ENCODE data around the gene LRRD1.
"Not testable (repeated sequence)": the region's sequence is repeated elsewhere in the genome, so short reads cannot be mapped to it uniquely, and the experiment has no call there.

LRRD1 gene

GRCh38 chr7:92158660-92159575, 20.0 kb downstream of the LRRD1 start:
- DNase-seq (ENCODE audit: low spot score): no peak
- CTCF ChIA-PET: no interaction called here
- no peak overlapping the region for H3K27ac ChIP-seq

DNA sequence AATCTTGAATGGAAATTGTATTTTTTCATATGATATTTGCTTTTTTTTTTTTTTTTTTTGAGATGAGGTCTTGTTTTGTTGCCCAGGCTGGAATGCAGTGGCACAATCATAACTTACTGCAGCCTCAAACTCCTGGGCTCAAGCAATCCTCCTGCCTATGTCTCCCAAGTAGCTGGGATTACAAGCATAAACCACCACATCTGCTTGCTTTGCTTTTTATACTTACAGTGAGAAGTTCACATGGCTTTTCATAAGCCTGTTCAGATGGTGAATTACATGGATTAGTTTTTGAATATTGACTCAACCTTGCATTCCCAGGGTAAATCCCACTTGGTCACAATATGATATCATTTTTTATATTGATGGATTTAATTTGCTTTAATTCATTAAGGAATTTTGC, 22.0 kb downstream of the LRRD1 start:
- TF ChIP-seq, protein P1, sequence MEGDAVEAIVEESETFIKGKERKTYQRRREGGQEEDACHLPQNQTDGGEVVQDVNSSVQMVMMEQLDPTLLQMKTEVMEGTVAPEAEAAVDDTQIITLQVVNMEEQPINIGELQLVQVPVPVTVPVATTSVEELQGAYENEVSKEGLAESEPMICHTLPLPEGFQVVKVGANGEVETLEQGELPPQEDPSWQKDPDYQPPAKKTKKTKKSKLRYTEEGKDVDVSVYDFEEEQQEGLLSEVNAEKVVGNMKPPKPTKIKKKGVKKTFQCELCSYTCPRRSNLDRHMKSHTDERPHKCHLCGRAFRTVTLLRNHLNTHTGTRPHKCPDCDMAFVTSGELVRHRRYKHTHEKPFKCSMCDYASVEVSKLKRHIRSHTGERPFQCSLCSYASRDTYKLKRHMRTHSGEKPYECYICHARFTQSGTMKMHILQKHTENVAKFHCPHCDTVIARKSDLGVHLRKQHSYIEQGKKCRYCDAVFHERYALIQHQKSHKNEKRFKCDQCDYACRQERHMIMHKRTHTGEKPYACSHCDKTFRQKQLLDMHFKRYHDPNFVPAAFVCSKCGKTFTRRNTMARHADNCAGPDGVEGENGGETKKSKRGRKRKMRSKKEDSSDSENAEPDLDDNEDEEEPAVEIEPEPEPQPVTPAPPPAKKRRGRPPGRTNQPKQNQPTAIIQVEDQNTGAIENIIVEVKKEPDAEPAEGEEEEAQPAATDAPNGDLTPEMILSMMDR (conservative IDR thresholded peaks at IDR 0.05; ENCODE audit: low read depth): no peak
- H3K27ac ChIP-seq: no peak overlapping the region
- DNase-seq (ENCODE audit: low spot score): no peak
- ChIA-PET POLR2A (ENCODE audit: low non-redundant PET) (no interaction called here), CTCF (no interaction called here)

More at GRCh38 chr7:92158660-92159575, 20.0 kb downstream of the LRRD1 start:
- TF ChIP-seq, protein P1 (conservative IDR thresholded peaks at IDR 0.05; ENCODE audit: low read depth): no peak
- POLR2A ChIA-PET (ENCODE audit: low non-redundant PET): no interaction called here

DNA sequence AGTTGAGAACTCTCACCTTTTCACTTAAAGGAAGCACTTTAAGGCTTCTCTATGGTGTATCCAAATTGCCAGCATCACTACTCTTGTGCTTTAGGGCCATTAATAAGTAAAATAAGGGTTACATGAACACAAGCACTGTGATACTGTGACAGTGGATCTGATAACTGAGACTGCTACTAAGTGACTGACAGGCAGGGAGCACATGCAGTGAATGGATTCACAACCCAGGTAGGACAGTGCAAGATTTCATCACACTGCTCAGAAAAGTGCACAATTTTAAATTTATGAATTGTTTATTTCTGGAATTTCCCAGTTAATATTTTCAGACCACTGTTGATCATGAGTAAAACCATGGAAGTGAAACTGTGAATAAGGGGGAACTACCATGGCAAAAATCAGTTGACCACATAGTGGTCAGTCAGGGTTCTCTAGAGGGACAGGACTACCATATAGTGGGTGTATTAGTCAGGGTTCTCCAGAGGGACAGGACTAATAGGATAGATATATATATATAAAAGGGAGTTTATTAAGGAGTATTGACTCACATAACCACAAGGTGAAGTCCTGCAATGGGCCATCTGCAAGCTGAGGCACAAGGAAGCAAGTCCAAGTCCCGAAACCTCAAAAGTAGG, 23.7 kb downstream of the LRRD1 start:
- no peak overlapping the region for H3K27ac ChIP-seq
- ChIA-PET CTCF (no interaction called here), POLR2A (ENCODE audit: low non-redundant PET) (no interaction called here)
- TF ChIP-seq, protein P1 (conservative IDR thresholded peaks at IDR 0.05; ENCODE audit: low read depth): no peak
- no peak for DNase-seq (ENCODE audit: low spot score)

DNA sequence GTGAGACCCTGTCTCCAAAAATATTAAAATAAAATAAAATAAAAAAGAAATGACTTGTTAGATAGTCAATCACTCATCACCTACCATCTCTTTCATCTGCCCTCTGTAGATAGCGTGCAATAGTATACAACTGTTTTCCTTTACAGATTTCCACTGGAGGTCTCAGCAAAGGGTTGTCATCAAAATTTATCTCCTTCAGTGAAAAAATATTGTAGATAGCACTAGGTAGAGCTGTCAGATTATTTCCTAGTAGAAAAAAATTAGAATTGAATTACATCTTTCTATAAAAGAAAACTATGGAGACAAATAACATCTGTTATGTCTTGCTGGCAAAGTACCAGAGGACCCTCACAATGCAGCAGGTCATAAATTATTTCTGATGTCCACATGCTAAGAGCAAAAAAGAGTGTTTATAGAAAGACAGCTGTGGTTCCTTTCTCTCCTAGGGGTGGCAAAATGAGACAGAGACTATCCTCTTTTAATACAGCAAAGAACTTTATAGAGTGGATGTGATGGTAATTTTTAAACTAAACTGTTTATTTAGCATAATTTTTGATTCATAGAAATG, 28.4 kb downstream of the LRRD1 start:
- CTCF ChIA-PET: interaction anchor here (0.6 kb wide), 1 partner anchor 128 kb away, joined by 3 read pairs; no protein-coding TSS in a partner anchor
- H3K27ac ChIP-seq: no peak overlapping the region
- POLR2A ChIA-PET (ENCODE audit: low non-redundant PET): no interaction called here
- TF ChIP-seq, protein P1 (conservative IDR thresholded peaks at IDR 0.05; ENCODE audit: low read depth): no peak
- no peak for DNase-seq (ENCODE audit: low spot score)

- ChIA-PET CTCF (interaction anchor here (0.6 kb wide), 1 partner anchor 127 kb away, joined by 3 read pairs; no protein-coding TSS in a partner anchor), POLR2A (ENCODE audit: low non-redundant PET) (no interaction called here)
- H3K27ac ChIP-seq: no peak overlapping the region
- TF ChIP-seq, protein P1 (conservative IDR thresholded peaks at IDR 0.05; ENCODE audit: low read depth): no peak
- DNase-seq (ENCODE audit: low spot score): no peak
Measured at GRCh38 chr7:92149736-92150239, 29.2 kb downstream of the LRRD1 start.

GRCh38 chr7:92143192-92143880, 35.6 kb downstream of the LRRD1 start:
- CTCF ChIA-PET: interaction anchor here (0.6 kb wide), 1 partner anchor 19 kb away, joined by 3 read pairs; no protein-coding TSS in a partner anchor
- POLR2A ChIA-PET (ENCODE audit: low non-redundant PET): not testable (repeated sequence)

GRCh38 chr7:92142791-92143190, 36.2 kb downstream of the LRRD1 start:
- H3K27ac ChIP-seq; DNase-seq (ENCODE audit: low spot score); POLR2A ChIA-PET (ENCODE audit: low non-redundant PET): not testable (repeated sequence)
- CTCF ChIA-PET: interaction anchor here (0.5 to 0.6 kb wide), 3 partner anchors 19 to 304 kb away, joined by 3 read pairs; no protein-coding TSS in a partner anchor

More at GRCh38 chr7:92143192-92143880, 35.6 kb downstream of the LRRD1 start:
- not testable (repeated sequence) for H3K27ac ChIP-seq; DNase-seq (ENCODE audit: low spot score)

All from RWPE1 (cell line).